GM18870 (cell line): ENCODE results near the gene NUCKS1.
"Not testable (repeated sequence)": the region's sequence is repeated elsewhere in the genome, so short reads cannot be mapped to it uniquely, and the experiment has no call there.

Experiments used
- ATAC-seq: cut with Tn5 transposase; IDR thresholded peaks from one replicate; pipeline ENCODE4 v1.9.1; 2021; ENCODE audit warnings: moderate library complexity; ENCODE audit not compliant: unreplicated experiment

NUCKS1 gene

GRCh38 chr1:205735218-205735617 is 14.8 kb downstream of the NUCKS1 start:
- no peak for ATAC-seq

DNA sequence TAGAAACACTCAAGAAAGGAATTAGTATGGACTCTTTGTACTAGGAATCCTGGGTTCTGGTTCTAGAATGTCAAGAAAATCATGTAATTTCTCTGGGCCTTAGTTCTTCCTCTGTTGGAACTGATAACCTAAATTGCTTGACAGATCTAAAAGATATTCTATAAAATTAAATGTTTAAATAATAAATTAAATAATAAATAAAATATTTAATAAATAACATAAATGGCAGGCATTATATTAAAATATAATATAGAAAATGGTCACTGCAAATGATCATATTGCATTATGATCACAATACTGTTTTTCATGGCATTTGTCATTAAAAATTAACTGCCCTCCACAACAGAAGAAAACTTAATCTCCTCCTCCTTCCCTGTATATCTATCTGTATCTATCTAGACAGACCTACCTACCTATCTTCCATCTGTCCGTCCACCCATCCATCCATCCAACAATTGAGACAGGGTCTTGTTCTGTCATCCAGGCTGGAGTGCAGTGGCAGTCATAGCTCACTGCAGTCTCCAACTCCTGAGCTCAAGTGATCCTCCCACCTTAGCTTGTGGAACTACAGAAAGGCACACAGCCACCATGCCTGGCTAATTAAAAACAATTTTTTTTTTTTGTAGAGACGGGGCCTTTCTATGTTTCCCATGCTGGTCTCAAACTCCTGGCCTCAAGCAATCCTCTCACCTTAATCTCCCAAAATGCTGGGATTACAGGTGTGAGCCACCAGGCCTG is 16.4 kb downstream of the NUCKS1 start:
- no peak for ATAC-seq

DNA sequence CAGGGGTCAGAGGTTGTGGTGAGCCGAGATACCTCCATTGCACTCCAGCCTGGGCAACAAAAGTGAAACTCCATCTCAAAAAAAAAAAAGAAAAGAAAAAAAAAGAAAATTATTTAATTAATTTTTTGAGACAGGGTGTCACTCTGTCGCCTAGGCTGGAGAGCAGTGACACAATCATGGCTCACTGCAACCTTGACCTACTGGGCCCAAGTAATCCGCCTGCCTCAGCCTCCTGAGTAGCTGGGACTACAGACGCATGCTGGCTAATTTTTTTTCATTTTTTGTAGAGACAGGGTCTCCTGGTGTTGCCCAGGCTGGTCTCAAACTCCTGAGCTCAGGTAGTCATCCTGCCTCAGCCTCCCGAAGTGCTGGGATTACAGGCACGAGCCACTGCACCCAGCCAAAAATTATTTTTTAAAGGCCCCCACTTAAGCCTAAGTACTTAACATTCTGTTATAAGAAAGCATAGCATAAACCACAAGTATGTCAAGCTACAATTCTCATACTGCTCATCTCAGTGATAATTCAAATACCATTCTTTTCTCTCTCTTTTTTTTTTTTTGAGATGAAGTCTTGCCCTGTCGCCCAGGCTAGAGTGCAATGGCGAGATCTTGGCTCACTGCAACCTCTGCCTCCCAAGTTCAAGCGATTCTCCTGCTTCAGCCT is 19.9 kb downstream of the NUCKS1 start:
- ATAC-seq, result no peak

- ATAC-seq, result no peak
Measured at GRCh38 chr1:205726619-205727125, 23.3 kb downstream of the NUCKS1 start.

DNA sequence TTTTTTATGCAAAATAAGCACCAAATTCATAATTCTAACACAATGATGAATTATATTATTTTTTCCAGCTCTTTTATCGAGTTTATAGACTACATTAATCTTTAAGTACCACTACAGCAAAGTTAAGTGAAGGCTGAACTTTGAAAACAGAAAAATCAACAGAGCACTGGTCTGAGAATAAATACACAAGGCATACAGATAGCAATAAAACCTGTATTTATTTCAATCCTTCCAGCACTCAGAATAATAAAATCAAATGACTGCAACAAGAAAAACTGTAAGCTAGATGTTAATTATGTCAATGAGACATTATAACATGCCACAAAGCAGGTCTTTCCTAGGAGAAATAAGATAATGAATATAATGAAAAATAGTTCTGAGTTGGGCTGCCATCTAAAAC is 24.5 kb downstream of the NUCKS1 start:
- ATAC-seq, result no peak

DNA sequence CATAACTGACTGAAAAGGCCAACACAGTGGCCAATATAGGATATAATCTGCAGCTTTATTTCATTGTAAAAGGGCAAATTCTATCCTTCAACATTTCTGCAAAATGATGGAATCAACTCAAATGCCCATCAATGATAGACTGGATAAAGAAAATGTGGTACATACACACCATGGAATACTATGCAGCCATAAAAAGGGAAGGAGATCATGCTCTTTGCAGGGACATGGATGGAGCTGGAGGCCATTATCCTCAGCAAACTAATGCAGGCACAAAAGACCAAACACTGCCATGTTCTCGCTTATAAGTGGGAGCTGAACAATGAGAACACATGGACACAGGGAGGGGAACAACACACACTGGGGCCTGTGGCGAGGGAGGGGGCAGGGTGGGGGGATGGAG is 29.2 kb downstream of the NUCKS1 start:
- ATAC-seq, result not testable (repeated sequence)

DNA sequence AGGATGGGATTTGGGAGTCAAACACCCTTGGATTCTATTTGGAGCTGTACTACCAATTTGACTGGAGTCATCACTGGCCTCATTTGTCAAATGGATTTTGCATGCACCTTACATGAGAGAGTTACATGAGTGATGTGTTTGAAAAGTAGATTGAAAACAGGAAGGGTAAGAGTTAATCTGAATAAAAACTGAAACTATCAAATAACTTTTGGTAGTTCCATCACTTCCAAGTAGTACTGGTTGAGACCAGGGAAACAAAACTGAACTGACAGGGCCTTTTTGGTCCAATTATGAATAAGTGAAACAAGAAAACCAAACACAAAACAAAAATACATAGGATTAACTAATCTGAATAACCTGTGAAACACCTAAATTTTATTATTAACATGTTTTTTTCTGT is 30.2 kb downstream of the NUCKS1 start:
- no peak for ATAC-seq

DNA sequence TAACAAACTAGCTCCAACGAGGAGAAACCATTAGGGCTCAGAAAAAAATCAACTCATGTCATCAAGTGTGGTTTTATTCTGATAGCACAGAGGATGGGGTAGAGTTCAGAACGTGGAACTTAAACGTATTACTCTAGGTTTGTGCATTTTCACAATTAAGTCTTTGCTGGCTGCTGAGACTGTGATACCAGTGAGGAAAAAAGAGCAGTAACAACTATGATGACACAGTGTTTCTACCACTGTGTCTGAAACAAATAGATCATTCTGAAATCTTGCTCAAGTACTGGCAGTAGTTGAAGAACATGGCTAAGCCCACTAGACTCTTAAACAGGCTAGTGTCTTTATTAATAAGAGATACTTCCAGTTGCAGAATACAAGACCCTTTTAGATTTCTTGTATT is 31.0 kb downstream of the NUCKS1 start:
- no peak for ATAC-seq

DNA sequence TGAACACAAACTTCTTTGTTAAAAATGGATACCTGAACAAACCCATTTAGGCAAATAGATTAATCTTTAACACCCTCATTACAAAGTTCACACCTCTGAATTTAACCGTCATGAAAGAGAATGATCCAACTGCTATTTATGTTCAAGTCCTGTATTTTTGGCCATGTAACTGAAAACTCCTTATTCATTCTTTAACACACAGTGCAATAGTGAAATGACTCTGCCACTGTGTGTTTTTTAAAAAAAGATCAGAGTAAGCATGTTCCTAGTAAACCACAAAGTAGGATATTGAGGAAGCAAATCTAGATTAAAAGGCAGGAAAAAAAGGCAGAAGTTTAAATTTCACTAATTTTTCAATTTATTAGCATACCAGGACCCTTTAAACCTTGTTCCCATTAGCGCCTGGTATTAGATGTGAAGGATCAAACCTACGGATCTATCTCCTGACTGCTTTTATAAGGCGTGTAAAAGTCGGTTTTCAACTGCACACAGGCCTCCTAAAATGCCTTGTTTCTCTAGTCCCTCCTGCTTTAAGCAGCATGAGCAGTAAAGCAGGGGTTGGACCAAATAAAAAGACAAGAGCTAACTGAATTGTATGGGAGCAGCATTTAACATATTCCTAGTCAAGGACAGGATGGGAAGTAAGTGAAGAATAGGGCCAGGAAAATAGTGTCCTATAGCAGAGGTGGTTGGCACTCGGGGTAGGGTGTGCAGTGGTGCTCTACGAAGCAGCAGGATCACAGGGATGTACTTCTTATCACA is 33.4 kb downstream of the NUCKS1 start:
- no peak for ATAC-seq

DNA sequence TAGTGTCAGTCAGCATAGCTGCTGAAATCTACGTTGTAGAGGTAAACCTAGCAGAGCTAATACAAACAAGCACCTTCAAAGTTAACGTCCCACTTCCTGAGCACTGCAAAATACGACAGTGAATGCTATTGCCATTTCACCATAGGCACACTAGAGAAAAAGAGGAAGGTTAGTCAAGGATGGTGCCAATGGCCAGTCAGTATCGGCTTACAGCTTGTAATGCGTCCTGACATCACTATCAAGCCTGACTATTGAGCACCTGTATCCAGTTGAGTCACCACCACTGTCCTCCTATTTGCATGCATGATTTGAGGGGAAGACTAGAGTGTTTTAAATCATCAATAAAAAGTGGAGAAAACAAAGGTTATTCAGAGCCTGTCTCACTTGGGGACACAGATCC is 34.4 kb downstream of the NUCKS1 start:
- no peak for ATAC-seq

GRCh38 chr1:205714906-205715246 is 35.1 kb downstream of the NUCKS1 start:
- ATAC-seq, result no peak

GRCh38 chr1:205714190-205714905 is 35.6 kb downstream of the NUCKS1 start:
- no peak for ATAC-seq

GRCh38 chr1:205711105-205712048 is 38.6 kb downstream of the NUCKS1 start:
- ATAC-seq, result no peak

- no peak for ATAC-seq
Measured at GRCh38 chr1:205710201-205711062, 39.5 kb downstream of the NUCKS1 start.

DNA sequence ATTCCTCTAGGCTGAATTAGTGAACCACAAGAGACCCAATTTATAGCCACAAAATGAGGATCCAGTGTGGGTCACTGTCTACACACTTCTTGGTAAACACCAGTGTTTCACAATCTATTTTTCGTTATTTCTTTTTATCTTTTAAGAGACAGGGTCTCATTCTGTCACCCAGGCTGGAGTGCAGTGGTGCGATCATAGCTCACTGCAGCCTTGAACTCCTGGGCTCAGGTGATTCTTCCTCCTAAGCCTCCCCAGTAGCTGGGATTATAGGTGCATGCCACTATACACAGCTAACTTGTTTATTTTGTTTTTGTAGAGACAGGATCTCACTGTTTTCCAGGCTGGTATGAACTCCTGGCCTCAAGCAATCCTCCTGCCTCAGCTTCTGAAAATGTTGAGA is 40.3 kb downstream of the NUCKS1 start:
- no peak for ATAC-seq

DNA sequence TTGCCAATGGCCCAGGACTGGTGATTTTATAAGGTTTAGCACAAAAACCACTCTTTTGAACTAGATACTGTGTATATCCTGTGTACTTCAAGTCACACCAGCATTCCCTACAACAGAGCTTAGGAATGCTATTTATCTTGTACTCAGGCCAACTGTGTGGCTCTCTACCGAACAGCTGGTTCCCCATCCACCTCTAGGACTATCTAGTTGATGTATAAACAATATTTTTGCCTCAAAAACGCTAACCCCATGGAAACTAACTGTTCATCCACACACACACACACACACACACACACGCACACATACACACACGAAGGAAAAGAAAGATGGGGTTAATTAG is 41.0 kb downstream of the NUCKS1 start:
- no peak for ATAC-seq

DNA sequence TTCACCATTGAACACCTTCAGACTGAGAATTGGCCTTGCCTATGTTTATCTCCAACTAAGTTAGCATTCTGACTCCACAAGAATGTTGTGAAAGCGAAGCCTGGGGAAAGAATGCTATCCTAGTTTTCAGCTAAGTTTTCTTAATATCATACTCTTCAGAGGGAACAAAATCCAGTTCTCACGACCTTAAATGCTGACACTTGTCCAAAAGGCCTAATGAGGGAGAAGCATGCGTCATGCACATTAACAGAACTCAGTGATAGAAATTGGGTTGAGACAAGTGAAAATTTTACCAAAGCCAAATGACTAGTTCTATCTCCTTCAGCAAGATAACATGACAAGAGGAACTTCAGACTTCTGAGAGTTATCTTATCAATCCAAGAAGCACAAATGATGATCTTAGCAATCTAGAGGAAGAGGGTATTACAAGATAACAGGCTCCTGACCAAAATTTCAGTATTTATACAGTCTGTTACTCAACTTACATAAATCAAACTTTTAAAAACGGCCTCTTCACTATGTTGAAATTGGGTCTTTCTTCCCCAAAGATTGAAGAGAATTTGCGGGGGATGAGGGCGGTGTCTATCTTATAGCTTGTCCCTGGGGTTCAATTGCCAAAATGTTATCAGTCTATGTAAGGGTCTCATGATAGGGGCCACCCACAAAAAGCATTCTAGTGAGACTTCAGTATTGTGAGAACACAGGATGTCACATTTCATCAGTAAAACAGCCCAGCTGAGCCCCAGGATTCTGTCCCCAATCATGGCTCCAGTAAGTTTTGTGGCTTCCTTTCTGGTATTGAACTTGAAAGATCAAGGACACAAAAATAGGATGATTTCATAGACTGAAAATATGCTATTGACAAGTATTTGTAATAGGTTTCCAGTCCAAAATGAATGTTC is 43.1 kb downstream of the NUCKS1 start:
- no peak for ATAC-seq

GRCh38 chr1:205704903-205705302 is 45.1 kb downstream of the NUCKS1 start:
- ATAC-seq, result no peak
